Measurements from ENCODE around the gene NKAIN1.

GRCh38 chr1:31238986-31239613 lies 587 bp downstream of the NKAIN1 start:
- no peak for TF ChIP-seq EZH2phosphoT487 (IDR thresholded peaks at IDR 0.05; ENCODE audit: borderline replicate concordance, low read length)
- no peak for TF ChIP-seq CTCF (conservative IDR thresholded peaks at IDR 0.05; ENCODE audit: low read depth, low read length)
- no peak for TF ChIP-seq EZH2 (IDR thresholded peaks at IDR 0.05; ENCODE audit: low read length, unreplicated experiment)
